ENCODE data around the gene JUN. TPM values are rescaled to one million over a fixed set of nuclear protein-coding genes. Genes with fewer than 3 reads are reported as not detected.

Gene JUN
- total and polyA plus RNA-seq, 2 of the 4 experiments (the other 2 are of a cell fraction): 46.6 to 89.1 TPM

GRCh38 chr1:58781541-58782177 is 2.2 kb downstream of the JUN start:
- H3K9me1 ChIP-seq (ENCODE audit: insufficient read depth, low read length): peaks cover under 1% of the 10 kb centered on the region; the same call in 1 of the 2 replicates
- H2BK120ac ChIP-seq (ENCODE audit: low read depth, low read length): peak overlapping the region; percentile 20; the same call in 1 of the 2 replicates
- peak overlapping the region; percentile 98 for H3K4me3 ChIP-seq (ENCODE audit: insufficient read depth, low read depth, low read length)
- peak overlapping the region; percentile 75 for H3K56ac ChIP-seq (ENCODE audit: extremely low read depth, insufficient read depth, low read length)
- H4K20me1 ChIP-seq (ENCODE audit: insufficient read depth, low read length): peaks cover 41% of the 10 kb centered on the region
- in situ Hi-C loops (cut with MboI; ENCODE audit: low sequenced_read_pairs) (loop anchor here (10.0 to 25.0 kb wide), 2 partner anchors 506 to 923 kb away; partner anchors contain the start of gene FGGY), intact Hi-C loops (cut with micrococcal nuclease) (loop anchor here (5.0 to 10.0 kb wide), 6 partner anchors 264 to 1166 kb away; no protein-coding TSS in a partner anchor), dilution Hi-C loops (cut with HindIII; ENCODE audit: low sequenced_read_pairs, unreplicated experiment) (no loop called here)
- H3K9ac ChIP-seq (ENCODE audit: low read depth, low read length): peak overlapping the region; percentile 98
- peak overlapping the region; percentile 59; the same call in 1 of the 2 replicates for H3K4ac ChIP-seq (ENCODE audit: low read depth, low read length)
- peak overlapping the region; percentile 53 for H2BK5ac ChIP-seq (ENCODE audit: low read depth, low read length, poor library complexity, severe bottlenecking)
- peak overlapping the region; percentile 64 for H2AFZ ChIP-seq (replicated peaks; ENCODE audit: low read length, poor library complexity)
- H3K23ac ChIP-seq (ENCODE audit: low read depth, low read length): peak overlapping the region; percentile 46
- peak overlapping the region; percentile 42 to 52; a peak in 3 of 4 replicates for H4K8ac ChIP-seq (ENCODE audit: low read depth in 2 of 2, low read length in 2 of 2)
- H3K9me3 ChIP-seq (ENCODE audit: control insufficient read depth, insufficient read depth, low read length): no peaks in the 10 kb centered on the region
- H4K5ac ChIP-seq (ENCODE audit: low read depth, low read length): peak overlapping the region; percentile 5; the same call in 1 of the 2 replicates
- no peaks in the 10 kb centered on the region for H3K27me3 ChIP-seq (ENCODE audit: control insufficient read depth, insufficient read depth, low read length)
- H3K27ac ChIP-seq (ENCODE audit: insufficient read depth, low read length): peak overlapping the region; percentile 79
- peaks cover 8% of the 10 kb centered on the region for H3K4me1 ChIP-seq (ENCODE audit: control insufficient read depth, insufficient read depth, low read length)
- no TSS peak for BruUV-seq (replicated peaks)
- ChIA-PET POLR2A (ENCODE audit: unreplicated experiment) (interaction anchor here (0.6 to 0.9 kb wide), 3 partner anchors 11 to 301 kb away, joined by 3 to 5 read pairs (median 3); no protein-coding TSS in a partner anchor), CTCF (interaction anchor here (1.0 to 1.1 kb wide), 2 partner anchors 263 to 978 kb away, joined by 3 to 4 read pairs; no protein-coding TSS in a partner anchor)
- H2BK20ac ChIP-seq (ENCODE audit: low read depth, low read length): no peak overlapping the region
- ATAC-seq (ENCODE audit: low read depth): no peak
- H3K79me1 ChIP-seq (ENCODE audit: low read depth in 1 of 2, low read length in 2 of 2): peaks cover 0 to 8% of the 10 kb centered on the region in 2 experiments; a peak in 2 of 4 replicates
- peak overlapping the region; percentile 87 for H2AK9ac ChIP-seq (replicated peaks; ENCODE audit: low read depth, low read length, poor library complexity)
- H2AK5ac ChIP-seq (ENCODE audit: low read depth, low read length): peak overlapping the region; percentile 69; the same call in 1 of the 2 replicates
- H3K18ac ChIP-seq (ENCODE audit: low read depth, low read length): peak overlapping the region; percentile 54
- TF ChIP-seq MXI1 (IDR thresholded peaks at IDR 0.05; ENCODE audit: borderline replicate concordance, low read depth, low read length) (no peak; the same call in 1 of the 2 replicates), SMC3 (IDR thresholded peaks at IDR 0.05; ENCODE audit: low read depth, low read length) (peak; percentile 34; the same call in 1 of the 2 replicates), BHLHE40 (IDR thresholded peaks at IDR 0.05; ENCODE audit: low read depth, low read length) (peak; percentile 42; the same call in 1 of the 2 replicates), CHD1 (IDR thresholded peaks at IDR 0.05; ENCODE audit: low read depth, low read length) (no peak; the same call in 1 of the 2 replicates), USF2 (IDR thresholded peaks at IDR 0.05; ENCODE audit: low read depth, low read length) (no peak), CEBPB (IDR thresholded peaks at IDR 0.05; ENCODE audit: low read depth, low read length) (no peak), POLR2A (IDR thresholded peaks at IDR 0.05; ENCODE audit: low read depth, low read length) (peak; percentile 37; the same call in 1 of the 2 replicates), FOS (IDR thresholded peaks at IDR 0.05; ENCODE audit: low read depth, low read length) (no peak), CTCF (conservative IDR thresholded peaks at IDR 0.05; ENCODE audit: low read depth, low read length) (peak; percentile 41), RAD21 (IDR thresholded peaks at IDR 0.05; ENCODE audit: low read length) (peak; percentile 34; the same call in 1 of the 2 replicates)
- H3K4me2 ChIP-seq (ENCODE audit: low read depth, low read length): peak overlapping the region; percentile 96
- 0% methylated on average over 12 of the region's 32 CpGs; no CpG with 5 or more reads in 1 of the 2 experiments for WGBS, 2 experiments (ENCODE audit: extremely low coverage in 2 of 2, insufficient read length in 1 of 2)
- H4K91ac ChIP-seq (ENCODE audit: insufficient read depth, low read depth, low read length): peak overlapping the region; percentile 50; the same call in 1 of the 2 replicates
- H3K36me3 ChIP-seq (ENCODE audit: control insufficient read depth, insufficient read depth, low read length): peaks cover 17% of the 10 kb centered on the region
- peak overlapping the region; percentile 96 for H3K14ac ChIP-seq (replicated peaks; ENCODE audit: low read depth, low read length)
- no peak overlapping the region for H2BK15ac ChIP-seq (ENCODE audit: low read depth, low read length)
- peak; percentile 69 for DNase-seq

All from IMR-90 (cell line).